Activated gamma-delta T cell (primary cell): Measurements from ENCODE around the gene C1QTNF5.
A peak's percentile ranks its signal among the peaks of the same experiment; 100 is the strongest.

Experiments used
- DNase-seq: peaks from one replicate; lab custom pipeline; 2025; lab: John Stamatoyannopoulos, UW

Gene C1QTNF5

GRCh38 chr11:119338318-119338890, 2.3 kb downstream of the C1QTNF5 start:
- DNase-seq, result no peak

GRCh38 chr11:119337581-119338317, 2.9 kb downstream of the C1QTNF5 start:
- no peak for DNase-seq

- DNase-seq, result no peak
These were observed 3.8 kb downstream of the C1QTNF5 start for GRCh38 chr11:119336744-119337469.

- no peak for DNase-seq
These were observed 4.8 kb downstream of the C1QTNF5 start for GRCh38 chr11:119335655-119336543.

GRCh38 chr11:119335091-119335654, 5.5 kb downstream of the C1QTNF5 start:
- DNase-seq, result no peak

GRCh38 chr11:119334174-119334930, 6.3 kb downstream of the C1QTNF5 start, which contains the start of gene RNF26:
Gene RNF26, plus strand, starts transcription at chr11:119334527. Its CDS starts 596 bp downstream, at chr11:119335123.
- peak; percentile 44 for DNase-seq

GRCh38 chr11:119332111-119332765, 8.4 kb downstream of the C1QTNF5 start:
- DNase-seq, result no peak

GRCh38 chr11:119330237-119330636, 10.4 kb downstream of the C1QTNF5 start:
- DNase-seq, result no peak

GRCh38 chr11:119329320-119329719, 11.4 kb downstream of the C1QTNF5 start:
- DNase-seq, result no peak

GRCh38 chr11:119324189-119324588, 16.5 kb downstream of the C1QTNF5 start:
- DNase-seq, result no peak

- DNase-seq, result no peak
These were observed 17.1 kb downstream of the C1QTNF5 start for GRCh38 chr11:119323532-119324033.

- no peak for DNase-seq
These were observed 17.7 kb downstream of the C1QTNF5 start for GRCh38 chr11:119322921-119323531.

- DNase-seq, result no peak
These were observed 18.3 kb downstream of the C1QTNF5 start for GRCh38 chr11:119322360-119322739.

GRCh38 chr11:119320776-119321524, 19.7 kb downstream of the C1QTNF5 start:
- peak; percentile 41 for DNase-seq

GRCh38 chr11:119320240-119320775, 20.4 kb downstream of the C1QTNF5 start:
- DNase-seq, result no peak

GRCh38 chr11:119319700-119320239, 20.9 kb downstream of the C1QTNF5 start:
- no peak for DNase-seq

- no peak for DNase-seq
These were observed 21.5 kb downstream of the C1QTNF5 start for GRCh38 chr11:119319136-119319699.
